HEK293 (cell line): ENCODE results near the gene ECE1.

Source experiments
- CTCF ChIP-seq: fragments of 450-650 bp; formaldehyde crosslinking; IDR thresholded peaks from 2 replicates; pipeline ENCODE4 v1.5.1; 2016; ENCODE audit warnings: missing biosample characterization, missing genetic modification characterization
- TCF7L2 ChIP-seq: IDR thresholded peaks from 2 replicates; pipeline ENCODE4 v1.6.1; 2011; ENCODE audit warnings: low read depth, mild to moderate bottlenecking, inconsistent platforms, low read length, moderate library complexity, borderline replicate concordance
- YY1 ChIP-seq: fragments of 450-650 bp; formaldehyde crosslinking; IDR thresholded peaks from 2 replicates; pipeline ENCODE4 v1.5.1; 2018; ENCODE audit warnings: missing biosample characterization, missing genetic modification characterization
- ZBTB1 ChIP-seq: fragments of 450-650 bp; formaldehyde crosslinking; IDR thresholded peaks from 2 replicates; pipeline ENCODE4 v1.5.1; 2016; ENCODE audit warnings: missing biosample characterization, missing genetic modification characterization
- ZBTB20 ChIP-seq: fragments of 450-650 bp; formaldehyde crosslinking; IDR thresholded peaks from 2 replicates; pipeline ENCODE4 v1.5.1; 2016; ENCODE audit warnings: missing biosample characterization, missing genetic modification characterization
- ZBTB21 ChIP-seq: fragments of 450-650 bp; formaldehyde crosslinking; IDR thresholded peaks from 2 replicates; pipeline ENCODE4 v1.5.1; 2017; ENCODE audit warnings: missing biosample characterization, missing genetic modification characterization
- ZNF140 ChIP-seq: fragments of 450-650 bp; formaldehyde crosslinking; IDR thresholded peaks from 2 replicates; pipeline ENCODE4 v1.5.1; 2016; ENCODE audit warnings: missing biosample characterization, missing genetic modification characterization
- ZNF521 ChIP-seq: fragments of 450-650 bp; formaldehyde crosslinking; IDR thresholded peaks from 2 replicates; pipeline ENCODE4 v1.5.1; 2017; ENCODE audit warnings: missing biosample characterization, mild to moderate bottlenecking, missing genetic modification characterization
- ZNF596 ChIP-seq: fragments of 450-650 bp; IDR thresholded peaks from 2 replicates; pipeline ENCODE4 v1.5.0; 2018; ENCODE audit warnings: missing biosample characterization, mild to moderate bottlenecking, missing genetic modification characterization, moderate library complexity
- ZNF664 ChIP-seq: fragments of 450-650 bp; formaldehyde crosslinking; IDR thresholded peaks from 2 replicates; pipeline ENCODE4 v1.5.1; 2016; ENCODE audit warnings: missing biosample characterization, missing genetic modification characterization
- ZNF670 ChIP-seq: fragments of 450-650 bp; formaldehyde crosslinking; IDR thresholded peaks from 2 replicates; pipeline ENCODE4 v1.5.1; 2016; ENCODE audit warnings: missing biosample characterization, missing genetic modification characterization, low read depth

GRCh38 chr1:21216835-21217811, 73.1 kb downstream of the ECE1 start:
- no peak for TF ChIP-seq ZNF521 (tag by site-specific recombination)
- TF ChIP-seq ZNF596: no peak
- TF ChIP-seq ZBTB1: no peak
- no peak for TF ChIP-seq ZBTB20 (tag by site-specific recombination)
- peak; percentile 36; the same call in 1 of the 2 replicates for TF ChIP-seq CTCF (tag by site-specific recombination)
- TF ChIP-seq TCF7L2: no peak
- TF ChIP-seq ZNF670 (tag by site-specific recombination): no peak
- no peak for TF ChIP-seq ZNF140 (tag by site-specific recombination)
- no peak for TF ChIP-seq YY1 (tag by site-specific recombination)
- no peak for TF ChIP-seq ZNF664 (tag by site-specific recombination)
- no peak for TF ChIP-seq ZBTB21 (tag by site-specific recombination)
